H54 (cell line): Measurements from ENCODE around the gene CALR3.

Experiments
- DNase-seq: peaks from one replicate; pipeline ENCODE4 v3.0.0; 2011; ENCODE audit warnings: low spot score, mixed read lengths; ENCODE audit not compliant: insufficient read length
- FAIRE-seq: peaks from 3 replicates; lab custom pipeline; 2011; peaks lifted over from hg19 to GRCh38; lab: Jason Lieb, UNC
- POLR2A ChIP-seq: IDR thresholded peaks from 2 replicates; pipeline ENCODE4 v1.6.1; 2011; ENCODE audit warnings: low read depth, mild to moderate bottlenecking, low read length

Gene CALR3

GRCh38 chr19:16530540-16531379, 34.8 kb upstream of the CALR3 start:
- no peak for TF ChIP-seq POLR2A
- DNase-seq (no peak), FAIRE-seq (no peak)

GRCh38 chr19:16529466-16530144, 33.6 kb upstream of the CALR3 start:
- no peak for DNase-seq
- FAIRE-seq: no peak
- TF ChIP-seq POLR2A: no peak

- no peak for TF ChIP-seq POLR2A
- FAIRE-seq (no peak), DNase-seq (no peak)
Observed at GRCh38 chr19:16527971-16528521, 32.1 kb upstream of the CALR3 start.

- TF ChIP-seq POLR2A: no peak
- FAIRE-seq (no peak), DNase-seq (no peak)
Observed at GRCh38 chr19:16527334-16527935, 31.5 kb upstream of the CALR3 start.

- no peak for DNase-seq
- no peak for FAIRE-seq
- TF ChIP-seq POLR2A: no peak
Observed at GRCh38 chr19:16525751-16526481, 29.9 kb upstream of the CALR3 start.

GRCh38 chr19:16524991-16525734, 29.2 kb upstream of the CALR3 start:
- FAIRE-seq (no peak), DNase-seq (no peak)
- no peak for TF ChIP-seq POLR2A

- DNase-seq: no peak
- no peak for TF ChIP-seq POLR2A
- no peak for FAIRE-seq
Observed at GRCh38 chr19:16522559-16523377, 26.8 kb upstream of the CALR3 start.

GRCh38 chr19:16521715-16522289, 25.8 kb upstream of the CALR3 start:
- FAIRE-seq: no peak
- TF ChIP-seq POLR2A: no peak

GRCh38 chr19:16520986-16521624, 25.1 kb upstream of the CALR3 start:
- DNase-seq (no peak), FAIRE-seq (no peak)
- TF ChIP-seq POLR2A: no peak

More at GRCh38 chr19:16521715-16522289, 25.8 kb upstream of the CALR3 start:
- no peak for DNase-seq

- DNase-seq (no peak), FAIRE-seq (no peak)
- TF ChIP-seq POLR2A: no peak
Observed at GRCh38 chr19:16520074-16520973, 24.4 kb upstream of the CALR3 start.

- TF ChIP-seq POLR2A: no peak
- DNase-seq: no peak
- FAIRE-seq: no peak
Observed at GRCh38 chr19:16519230-16519687, 23.3 kb upstream of the CALR3 start.
